Common myeloid progenitor, CD34-positive (primary cell): ENCODE data around the gene MARS1.
"Not testable (repeated sequence)": the region's sequence is repeated elsewhere in the genome, so short reads cannot be mapped to it uniquely, and the experiment has no call there.

ENCODE experiments used
- CTCF ChIA-PET: fragments of 350-600 bp; sonication (Branson Sonifier 250); formaldehyde crosslinking; loops from one replicate; lab custom pipeline; 2021; ENCODE audit warnings: antibody characterized with exemption; lab: Charles Lee
- POLR2A ChIA-PET: fragments of 350-600 bp; sonication (Branson Sonifier 250); formaldehyde crosslinking; loops from one replicate; lab custom pipeline; 2021; ENCODE audit warnings: antibody characterized with exemption; lab: Charles Lee
- DNase-seq, 3 donors: peaks; one replicate each; pipeline versions ENCODE4 v3.0.0 to v3.0.0-alpha.2; 2013
- H3K27ac ChIP-seq, 2 experiments: 1 replicate in 1 of 2; 2 replicates in 1 of 2; pipeline ENCODE4 v1.7.0; 2013; ENCODE audit warnings: inconsistent platforms in 2 of 2, low read length in 2 of 2, mild to moderate bottlenecking in 2 of 2, low read depth in 1 of 2, moderate library complexity in 1 of 2; ENCODE audit not compliant: severe bottlenecking in 2 of 2, insufficient read depth in 1 of 2, poor library complexity in 1 of 2
- H3K27me3 ChIP-seq, 5 experiments: replicated peaks in 2 of 5; 1 replicate in 3 of 5; 2 replicates in 2 of 5; pipeline versions ENCODE4 v1.6.1 to v1.7.0; 2013; ENCODE audit warnings: low read length in 4 of 5, mild to moderate bottlenecking in 2 of 5, moderate library complexity in 2 of 5, inconsistent platforms in 1 of 5; ENCODE audit not compliant: insufficient read depth in 5 of 5, control insufficient read depth in 4 of 5
- H3K36me3 ChIP-seq, 4 experiments: 1 replicate in 2 of 4; 2 replicates in 2 of 4; pipeline versions ENCODE4 v1.6.1 to v1.7.0; 2013; ENCODE audit warnings: low read length in 3 of 4, control low read depth in 1 of 4, mild to moderate bottlenecking in 1 of 4; ENCODE audit not compliant: control insufficient read depth in 4 of 4, insufficient read depth in 4 of 4
- H3K4me1 ChIP-seq, 4 experiments: 1 replicate in 3 of 4; 2 replicates in 1 of 4; pipeline versions ENCODE4 v1.6.1 to v1.7.1; 2013; ENCODE audit warnings: low read length in 3 of 4, mild to moderate bottlenecking in 3 of 4, control low read depth in 1 of 4, inconsistent platforms in 1 of 4, moderate library complexity in 1 of 4; ENCODE audit not compliant: control insufficient read depth in 4 of 4, insufficient read depth in 4 of 4; ENCODE audit errors: control extremely low read depth in 1 of 4
- H3K4me3 ChIP-seq, 7 experiments: 1 replicate in 4 of 7; 2 replicates in 3 of 7; pipeline versions ENCODE4 v1.5.1 to v1.7.0; 2013; ENCODE audit warnings: mild to moderate bottlenecking in 7 of 7, low read length in 6 of 7, moderate library complexity in 6 of 7, inconsistent platforms in 2 of 7, low read depth in 2 of 7, control low read depth in 1 of 7; ENCODE audit not compliant: insufficient read depth in 4 of 7, control insufficient read depth in 1 of 7; ENCODE audit errors: extremely low read depth in 1 of 7
- H3K9me3 ChIP-seq, 5 experiments: 1 replicate in 4 of 5; 2 replicates in 1 of 5; pipeline versions ENCODE4 v1.6.1 to v1.7.1; 2013; ENCODE audit warnings: low read length in 4 of 5, mild to moderate bottlenecking in 2 of 5, inconsistent platforms in 1 of 5, low read depth in 1 of 5, moderate library complexity in 1 of 5; ENCODE audit not compliant: control insufficient read depth in 4 of 5, insufficient read depth in 2 of 5; ENCODE audit errors: control extremely low read depth in 1 of 5
- WGBS: methylation state at CpG from one replicate; pipeline ENCODE4 v1.1.5; 2013; ENCODE audit not compliant: insufficient coverage; 5-methylcytosine and 5-hydroxymethylcytosine counted together

Gene MARS1

DNA sequence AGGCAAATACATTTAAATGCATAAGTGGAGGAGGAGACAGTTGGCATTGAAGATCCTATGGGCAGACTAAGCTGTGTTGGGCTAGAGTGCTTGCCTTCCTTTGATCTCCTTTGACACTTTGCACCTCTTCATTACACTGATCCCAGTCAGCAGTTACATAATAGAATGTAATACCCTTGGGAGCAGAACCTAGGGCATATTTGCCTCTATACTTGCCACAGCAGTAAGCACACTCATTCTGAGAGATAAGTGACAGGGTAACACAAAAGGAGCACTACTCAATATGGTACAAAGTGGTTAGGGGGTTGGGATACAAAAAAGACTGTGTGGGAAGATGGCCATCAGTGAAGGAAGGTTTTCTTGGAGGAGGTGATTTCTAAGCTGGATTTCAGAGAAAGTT lies 9.0 kb downstream of the MARS1 start:
- CTCF ChIA-PET: interaction anchor here (0.8 to 1.7 kb wide), 5 partner anchors 16 to 35 kb away, joined by 3 to 6 read pairs (median 4); no protein-coding TSS in a partner anchor
- H3K27ac ChIP-seq: no peak overlapping the region
- H3K9me3 ChIP-seq: no peaks in the 10 kb centered on the region
- POLR2A ChIA-PET: interaction anchor here (0.7 kb wide), 1 partner anchor 42 kb away, joined by 6 read pairs; no protein-coding TSS in a partner anchor
- no peaks in the 10 kb centered on the region for H3K27me3 ChIP-seq
- H3K36me3 ChIP-seq: peaks cover 21 to 68% (median 48%) of the 10 kb centered on the region in 4 experiments
- no peak for DNase-seq
- no peak overlapping the region for H3K4me3 ChIP-seq
- H3K4me1 ChIP-seq: no peaks in the 10 kb centered on the region

- Histone ChIP-seq H3K27ac (no peak overlapping the region), H3K27me3 (no peaks in the 10 kb centered on the region), H3K4me3 (no peak overlapping the region), H3K9me3 (no peaks in the 10 kb centered on the region), H3K36me3 (peaks cover 21 to 69% (median 52%) of the 10 kb centered on the region in 4 experiments), H3K4me1 (no peaks in the 10 kb centered on the region)
- ChIA-PET POLR2A (interaction anchor here (0.7 kb wide), 1 partner anchor 41 kb away, joined by 6 read pairs; no protein-coding TSS in a partner anchor), CTCF (interaction anchor here (0.8 to 1.7 kb wide), 5 partner anchors 15 to 35 kb away, joined by 3 to 6 read pairs (median 4); no protein-coding TSS in a partner anchor)
- no peak for DNase-seq
- 98% methylated on average over 12 of the region's 12 CpGs for WGBS
Measured at GRCh38 chr12:57497223-57498131, 9.6 kb downstream of the MARS1 start.

DNA sequence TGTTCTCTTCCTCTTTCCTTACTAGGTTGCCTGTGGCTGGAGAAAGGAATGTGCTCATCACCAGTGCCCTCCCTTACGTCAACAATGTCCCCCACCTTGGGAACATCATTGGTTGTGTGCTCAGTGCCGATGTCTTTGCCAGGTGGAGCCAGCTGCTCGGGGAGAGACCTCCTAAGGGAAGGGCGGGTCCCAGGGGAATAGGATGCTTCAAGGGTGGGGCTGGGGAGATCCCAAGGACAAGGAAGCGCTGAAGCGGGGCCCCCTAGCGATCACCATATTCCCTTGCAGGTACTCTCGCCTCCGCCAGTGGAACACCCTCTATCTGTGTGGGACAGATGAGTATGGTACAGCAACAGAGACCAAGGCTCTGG lies 10.2 kb downstream of the MARS1 start:
- WGBS: 97% methylated on average over 8 of the region's 9 CpGs
- DNase-seq: no peak
- POLR2A ChIA-PET: no interaction called here
- CTCF ChIA-PET: no interaction called here
- Histone ChIP-seq H3K9me3 (no peaks in the 10 kb centered on the region), H3K36me3 (peaks cover 19 to 67% (median 46%) of the 10 kb centered on the region in 4 experiments), H3K4me3 (no peak overlapping the region), H3K27ac (no peak overlapping the region), H3K4me1 (no peaks in the 10 kb centered on the region), H3K27me3 (no peaks in the 10 kb centered on the region)

DNA sequence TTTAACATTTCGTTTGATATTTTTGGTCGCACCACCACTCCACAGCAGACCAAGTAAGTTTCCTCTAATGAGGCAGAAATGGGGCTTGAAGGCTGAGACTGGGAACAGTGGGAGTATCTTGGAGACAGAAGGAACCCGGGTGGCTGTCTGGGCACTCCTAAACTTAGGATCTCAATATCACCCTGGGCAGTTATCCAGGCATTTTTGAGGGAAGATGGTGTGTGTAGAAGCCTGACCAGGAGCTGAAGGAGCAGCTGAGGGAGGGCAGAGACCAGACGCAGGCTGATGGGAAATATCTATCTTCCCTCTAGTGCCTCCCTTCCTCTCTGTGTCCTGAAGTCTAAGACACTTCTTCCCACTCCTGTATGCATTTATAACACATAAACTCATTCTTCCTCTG lies 10.7 kb downstream of the MARS1 start:
- Histone ChIP-seq H3K4me3 (no peak overlapping the region), H3K9me3 (no peaks in the 10 kb centered on the region), H3K27ac (no peak overlapping the region), H3K4me1 (no peaks in the 10 kb centered on the region), H3K36me3 (peaks cover 19 to 70% (median 46%) of the 10 kb centered on the region in 4 experiments), H3K27me3 (no peaks in the 10 kb centered on the region)
- DNase-seq: no peak
- POLR2A ChIA-PET: interaction anchor here (0.7 kb wide), 1 partner anchor 200 kb away, joined by 5 read pairs; no protein-coding TSS in a partner anchor
- CTCF ChIA-PET: interaction anchor here (0.9 to 1.6 kb wide), 2 partner anchors 17 to 24 kb away, joined by 3 to 4 read pairs; no protein-coding TSS in a partner anchor
- WGBS: 100% methylated on average over 3 of the region's 4 CpGs

DNA sequence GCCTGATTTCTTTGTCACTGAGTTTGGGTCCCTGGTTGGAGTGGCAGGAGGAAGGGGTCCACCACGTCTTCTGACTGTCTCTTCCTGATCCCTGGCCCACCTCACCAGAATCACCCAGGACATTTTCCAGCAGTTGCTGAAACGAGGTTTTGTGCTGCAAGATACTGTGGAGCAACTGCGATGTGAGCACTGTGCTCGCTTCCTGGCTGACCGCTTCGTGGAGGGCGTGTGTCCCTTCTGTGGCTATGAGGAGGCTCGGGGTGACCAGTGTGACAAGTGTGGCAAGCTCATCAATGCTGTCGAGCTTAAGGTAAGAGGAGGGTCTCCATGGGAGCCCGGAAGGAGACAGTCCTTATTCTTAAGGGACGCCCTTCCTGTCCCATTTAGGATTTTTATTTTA lies 12.3 kb downstream of the MARS1 start:
- H3K36me3 ChIP-seq: peaks cover 24 to 82% (median 55%) of the 10 kb centered on the region in 4 experiments
- H3K27me3 ChIP-seq: no peaks in the 10 kb centered on the region
- 96% methylated on average over 10 of the region's 11 CpGs for WGBS
- POLR2A ChIA-PET: no interaction called here
- CTCF ChIA-PET: interaction anchor here (1.3 to 1.6 kb wide), 4 partner anchors 25 to 47 kb away, joined by 3 to 4 read pairs (median 3); no protein-coding TSS in a partner anchor
- no peak for DNase-seq
- H3K9me3 ChIP-seq: no peaks in the 10 kb centered on the region
- no peaks in the 10 kb centered on the region for H3K4me1 ChIP-seq
- no peak overlapping the region for H3K27ac ChIP-seq
- no peak overlapping the region for H3K4me3 ChIP-seq

DNA sequence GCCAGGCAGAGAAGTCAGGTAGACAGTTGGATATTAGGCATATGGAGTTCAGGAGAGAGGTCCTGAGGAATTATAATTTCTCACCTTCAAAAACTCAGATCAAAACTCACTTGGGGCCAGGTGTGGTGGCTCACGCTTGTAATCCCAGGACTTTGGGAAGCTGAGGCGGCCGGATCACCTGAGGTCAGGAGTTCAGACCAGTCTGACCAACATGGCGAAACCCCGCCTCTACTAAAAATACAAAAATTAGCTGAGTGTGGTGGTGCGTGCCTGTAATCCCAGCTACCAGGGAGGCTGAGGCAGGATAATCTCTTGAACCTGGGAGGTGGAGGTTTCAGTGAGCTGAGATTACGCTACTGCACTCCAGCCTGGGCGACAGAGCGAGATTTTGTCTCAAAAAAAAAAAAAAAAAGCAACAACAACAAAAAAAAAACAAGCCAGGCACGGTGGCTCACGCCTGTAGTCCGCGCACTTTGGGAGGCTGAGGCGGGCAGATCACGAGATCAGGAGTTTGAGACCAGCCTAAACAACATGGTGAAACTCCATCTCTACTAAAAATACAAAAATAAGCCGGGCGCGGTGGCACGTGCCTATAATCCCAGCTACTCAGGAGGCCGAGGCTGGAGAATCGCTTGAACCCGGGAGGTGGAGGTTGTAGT lies 14.6 kb downstream of the MARS1 start:
- not testable (repeated sequence) for DNase-seq, H3K4me3 ChIP-seq, H3K27ac ChIP-seq, H3K4me1 ChIP-seq, H3K27me3 ChIP-seq, H3K9me3 ChIP-seq
- ChIA-PET CTCF (interaction anchor here (1.0 to 1.4 kb wide), 3 partner anchors 7 to 16 kb away, joined by 3 to 5 read pairs (median 4); no protein-coding TSS in a partner anchor), POLR2A (interaction anchor here (0.5 to 3.2 kb wide), 2 partner anchors 13 to 15 kb away, joined by 4 to 11 read pairs; no protein-coding TSS in a partner anchor)
- WGBS: 98% methylated on average over 10 of the region's 22 CpGs
- H3K36me3 ChIP-seq: peaks cover 24 to 80% (median 55%) of the 10 kb centered on the region in 4 experiments
